ENCODE measurements around the gene PTP4A1. TPM values are rescaled to one million over a fixed set of nuclear protein-coding genes. Genes with fewer than 3 reads are reported as not detected.

The PTP4A1 gene
- total RNA-seq, 1 donor from 2014 or later, result 88.8 TPM

GRCh38 chr6:63537959-63538300, 34.4 kb upstream of the PTP4A1 start:
- H3K27ac Mint-ChIP-seq, result no peak overlapping the region
- no peak for DNase-seq (ENCODE audit: low spot score)
- peaks cover 3% of the 10 kb centered on the region for H3K36me3 Mint-ChIP-seq (ENCODE audit: low read depth)
- no peak overlapping the region for H3K4me3 Mint-ChIP-seq (ENCODE audit: low read depth)
- peaks cover 16% of the 10 kb centered on the region for H3K27me3 Mint-ChIP-seq (ENCODE audit: low read depth)
- intact Hi-C loops (cut with micrococcal nuclease), result no loop called here
- H3K9me3 Mint-ChIP-seq, result peaks cover 7% of the 10 kb centered on the region
- H3K4me1 Mint-ChIP-seq (ENCODE audit: low read depth), result peaks cover 12% of the 10 kb centered on the region

GRCh38 chr6:63538550-63538949, 33.7 kb upstream of the PTP4A1 start:
- Mint-ChIP-seq H3K4me3 (ENCODE audit: low read depth) (no peak overlapping the region), H3K27ac (no peak overlapping the region), H3K36me3 (ENCODE audit: low read depth) (peaks cover 3% of the 10 kb centered on the region), H3K27me3 (ENCODE audit: low read depth) (peaks cover 21% of the 10 kb centered on the region), H3K4me1 (ENCODE audit: low read depth) (peaks cover 12% of the 10 kb centered on the region), H3K9me3 (peaks cover 7% of the 10 kb centered on the region)
- no peak for DNase-seq (ENCODE audit: low spot score)
- intact Hi-C loops (cut with micrococcal nuclease), result no loop called here

DNA sequence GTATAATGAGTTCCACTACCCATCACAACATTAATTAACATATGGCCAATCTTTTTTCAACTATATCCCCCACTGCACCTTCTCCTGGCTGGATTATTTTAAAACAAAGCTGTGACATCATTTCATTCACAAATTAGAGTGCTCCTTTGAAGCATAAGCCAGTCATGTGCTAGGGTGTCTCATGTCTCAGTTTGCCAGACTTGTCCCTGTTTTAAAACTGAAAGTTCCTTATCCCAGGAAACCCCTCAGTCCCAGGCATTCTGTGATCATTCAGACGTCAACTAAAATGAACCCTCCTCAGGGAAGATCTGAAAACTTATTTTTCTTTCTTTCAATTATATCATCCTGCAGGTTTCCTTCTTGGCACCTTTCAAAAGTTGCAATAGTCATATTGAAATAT, 29.3 kb upstream of the PTP4A1 start:
- no peak overlapping the region for H3K27ac Mint-ChIP-seq
- DNase-seq (ENCODE audit: low spot score), result no peak
- H3K36me3 Mint-ChIP-seq (ENCODE audit: low read depth), result peaks cover 3% of the 10 kb centered on the region
- intact Hi-C loops (cut with micrococcal nuclease), result no loop called here
- peaks cover 34% of the 10 kb centered on the region for H3K27me3 Mint-ChIP-seq (ENCODE audit: low read depth)
- H3K4me1 Mint-ChIP-seq (ENCODE audit: low read depth), result peaks cover 11% of the 10 kb centered on the region
- no peak overlapping the region for H3K4me3 Mint-ChIP-seq (ENCODE audit: low read depth)
- peaks cover 7% of the 10 kb centered on the region for H3K9me3 Mint-ChIP-seq

- Mint-ChIP-seq H3K27ac (no peak overlapping the region), H3K9me3 (peaks cover 7% of the 10 kb centered on the region), H3K4me1 (ENCODE audit: low read depth) (peaks cover 11% of the 10 kb centered on the region), H3K27me3 (ENCODE audit: low read depth) (peaks cover 34% of the 10 kb centered on the region), H3K4me3 (ENCODE audit: low read depth) (no peak overlapping the region), H3K36me3 (ENCODE audit: low read depth) (peaks cover 3% of the 10 kb centered on the region)
- intact Hi-C loops (cut with micrococcal nuclease), result no loop called here
- no peak for DNase-seq (ENCODE audit: low spot score)
Measured at GRCh38 chr6:63543982-63544381, 28.3 kb upstream of the PTP4A1 start.

DNA sequence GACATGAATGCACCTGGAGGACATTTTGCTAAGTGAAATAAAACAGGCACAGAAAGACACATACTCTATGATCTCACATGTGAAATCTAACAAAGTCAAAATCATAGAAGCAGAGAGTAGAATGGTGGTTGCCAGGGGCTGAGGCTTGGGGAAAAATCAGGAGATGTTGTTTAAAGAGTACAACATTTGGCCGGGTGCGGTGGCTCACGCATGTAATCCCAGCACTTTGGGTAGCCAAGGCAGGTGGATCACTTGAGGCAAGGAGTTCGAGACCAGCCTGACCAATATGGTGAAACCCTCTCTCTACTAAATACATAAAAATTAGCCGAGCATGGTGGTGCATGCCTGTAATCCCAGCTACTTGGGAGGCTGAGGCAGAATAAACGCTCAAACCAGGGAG, 26.0 kb upstream of the PTP4A1 start:
- H3K4me1 Mint-ChIP-seq (ENCODE audit: low read depth), result peaks cover 11% of the 10 kb centered on the region
- intact Hi-C loops (cut with micrococcal nuclease), result no loop called here
- peaks cover 7% of the 10 kb centered on the region for H3K9me3 Mint-ChIP-seq
- H3K36me3 Mint-ChIP-seq (ENCODE audit: low read depth), result peaks cover 3% of the 10 kb centered on the region
- peaks cover 25% of the 10 kb centered on the region for H3K27me3 Mint-ChIP-seq (ENCODE audit: low read depth)
- DNase-seq (ENCODE audit: low spot score), result no peak
- H3K4me3 Mint-ChIP-seq (ENCODE audit: low read depth), result no peak overlapping the region
- H3K27ac Mint-ChIP-seq, result no peak overlapping the region

- H3K9me3 Mint-ChIP-seq, result peaks cover 7% of the 10 kb centered on the region
- no peak overlapping the region for H3K4me3 Mint-ChIP-seq (ENCODE audit: low read depth)
- H3K36me3 Mint-ChIP-seq (ENCODE audit: low read depth), result peaks cover 3% of the 10 kb centered on the region
- peaks cover 25% of the 10 kb centered on the region for H3K27me3 Mint-ChIP-seq (ENCODE audit: low read depth)
- DNase-seq (ENCODE audit: low spot score), result no peak
- no peak overlapping the region for H3K27ac Mint-ChIP-seq
- intact Hi-C loops (cut with micrococcal nuclease), result no loop called here
- H3K4me1 Mint-ChIP-seq (ENCODE audit: low read depth), result peaks cover 8% of the 10 kb centered on the region
Measured at GRCh38 chr6:63546697-63547096, 25.6 kb upstream of the PTP4A1 start.

DNA sequence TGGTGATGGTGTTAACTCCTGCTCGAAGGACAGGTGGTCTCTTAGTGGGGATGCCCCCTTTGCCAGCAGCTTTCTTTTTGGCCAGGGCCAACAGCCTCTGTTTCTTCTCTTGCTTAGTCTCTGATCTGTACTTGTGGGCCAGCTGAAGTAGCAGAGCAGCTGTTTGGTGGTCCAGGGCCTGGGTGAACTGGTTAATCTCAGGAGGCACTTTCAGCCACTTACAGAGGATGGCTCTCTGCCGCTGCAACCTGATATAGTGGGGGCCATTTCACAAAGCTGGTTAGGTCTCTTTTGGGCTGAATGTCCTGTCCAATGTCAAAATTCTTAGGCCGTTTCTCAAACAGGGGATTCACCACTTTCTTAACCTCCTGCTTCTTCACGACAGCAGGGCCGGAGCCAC, 23.2 kb upstream of the PTP4A1 start:
- Mint-ChIP-seq H3K27me3 (ENCODE audit: low read depth) (peaks cover 8% of the 10 kb centered on the region), H3K4me3 (ENCODE audit: low read depth) (no peak overlapping the region), H3K27ac (no peak overlapping the region), H3K9me3 (no peaks in the 10 kb centered on the region), H3K36me3 (ENCODE audit: low read depth) (no peaks in the 10 kb centered on the region), H3K4me1 (ENCODE audit: low read depth) (peaks cover 13% of the 10 kb centered on the region)
- no peak for DNase-seq (ENCODE audit: low spot score)
- intact Hi-C loops (cut with micrococcal nuclease), result no loop called here

DNA sequence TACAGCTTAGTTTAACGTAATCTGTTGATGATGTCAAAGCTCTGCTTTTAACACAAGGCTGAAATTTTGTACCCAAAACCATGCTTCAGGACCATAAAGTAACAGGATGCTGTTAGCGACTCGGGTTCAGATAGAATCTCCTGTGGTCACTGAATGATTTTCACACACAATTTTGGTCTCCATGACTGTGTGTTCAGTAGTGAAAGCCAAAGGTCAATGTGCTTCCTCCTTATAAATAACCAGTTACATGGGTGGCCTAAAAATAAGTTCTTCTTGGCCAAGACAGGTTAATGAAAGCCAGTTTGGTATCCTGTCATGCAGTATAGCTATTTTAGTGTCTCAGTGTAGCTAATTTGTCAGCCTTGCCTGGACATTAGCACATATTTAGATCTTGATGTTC, 19.1 kb upstream of the PTP4A1 start:
- no peak for DNase-seq (ENCODE audit: low spot score)
- Mint-ChIP-seq H3K36me3 (ENCODE audit: low read depth) (no peaks in the 10 kb centered on the region), H3K9me3 (no peaks in the 10 kb centered on the region), H3K27me3 (ENCODE audit: low read depth) (no peaks in the 10 kb centered on the region), H3K4me3 (ENCODE audit: low read depth) (peak overlapping the region; percentile 3), H3K4me1 (ENCODE audit: low read depth) (peaks cover 13% of the 10 kb centered on the region), H3K27ac (peak overlapping the region; percentile 62)
- intact Hi-C loops (cut with micrococcal nuclease), result loop anchor here (1.0 kb wide), 1 partner anchor 24 kb away; no protein-coding TSS in a partner anchor

GRCh38 chr6:63553900-63554299, 18.4 kb upstream of the PTP4A1 start:
- intact Hi-C loops (cut with micrococcal nuclease), result loop anchor here (1.0 kb wide), 1 partner anchor 25 kb away; no protein-coding TSS in a partner anchor

GRCh38 chr6:63554782-63555181, 17.5 kb upstream of the PTP4A1 start:
- Mint-ChIP-seq H3K36me3 (ENCODE audit: low read depth) (no peaks in the 10 kb centered on the region), H3K4me3 (ENCODE audit: low read depth) (no peak overlapping the region), H3K9me3 (no peaks in the 10 kb centered on the region), H3K27ac (no peak overlapping the region), H3K27me3 (ENCODE audit: low read depth) (peaks cover 2% of the 10 kb centered on the region), H3K4me1 (ENCODE audit: low read depth) (peaks cover 13% of the 10 kb centered on the region)
- intact Hi-C loops (cut with micrococcal nuclease), result no loop called here
- DNase-seq (ENCODE audit: low spot score), result no peak

More at GRCh38 chr6:63553900-63554299, 18.4 kb upstream of the PTP4A1 start:
- DNase-seq (ENCODE audit: low spot score), result no peak
- Mint-ChIP-seq H3K4me1 (ENCODE audit: low read depth) (peaks cover 13% of the 10 kb centered on the region), H3K4me3 (ENCODE audit: low read depth) (no peak overlapping the region), H3K27ac (no peak overlapping the region), H3K9me3 (no peaks in the 10 kb centered on the region), H3K36me3 (ENCODE audit: low read depth) (no peaks in the 10 kb centered on the region), H3K27me3 (ENCODE audit: low read depth) (no peaks in the 10 kb centered on the region)

DNA sequence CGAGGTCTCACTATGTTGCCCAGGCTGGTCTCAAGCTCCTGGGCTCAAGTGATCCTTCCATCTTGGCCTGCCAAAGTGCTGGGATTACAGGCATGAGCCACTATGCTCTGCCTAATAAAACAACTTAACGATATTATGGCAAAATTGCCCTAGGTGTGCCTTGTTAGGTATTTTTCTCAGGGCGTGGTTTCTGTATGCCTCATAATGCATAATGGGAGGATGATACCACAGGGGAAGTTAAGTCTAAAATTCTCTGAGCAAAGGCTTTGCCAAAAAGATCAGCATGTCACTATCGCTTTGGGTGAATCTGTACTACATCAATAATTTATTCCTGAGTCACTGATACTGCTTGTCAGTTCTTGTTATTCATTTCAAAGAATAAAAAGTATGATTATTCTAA, 15.9 kb upstream of the PTP4A1 start:
- peaks cover 13% of the 10 kb centered on the region for H3K4me1 Mint-ChIP-seq (ENCODE audit: low read depth)
- no peak overlapping the region for H3K27ac Mint-ChIP-seq
- no peak overlapping the region for H3K4me3 Mint-ChIP-seq (ENCODE audit: low read depth)
- H3K36me3 Mint-ChIP-seq (ENCODE audit: low read depth), result no peaks in the 10 kb centered on the region
- no peak for DNase-seq (ENCODE audit: low spot score)
- intact Hi-C loops (cut with micrococcal nuclease), result no loop called here
- no peaks in the 10 kb centered on the region for H3K9me3 Mint-ChIP-seq
- H3K27me3 Mint-ChIP-seq (ENCODE audit: low read depth), result peaks cover 4% of the 10 kb centered on the region

- no peak overlapping the region for H3K27ac Mint-ChIP-seq
Measured at GRCh38 chr6:63558278-63558677, 14.0 kb upstream of the PTP4A1 start.

GRCh38 chr6:63560801-63561287, 11.4 kb upstream of the PTP4A1 start:
- no peaks in the 10 kb centered on the region for H3K9me3 Mint-ChIP-seq
- peaks cover 8% of the 10 kb centered on the region for H3K4me1 Mint-ChIP-seq (ENCODE audit: low read depth)
- no peak for DNase-seq (ENCODE audit: low spot score)
- peaks cover 4% of the 10 kb centered on the region for H3K27me3 Mint-ChIP-seq (ENCODE audit: low read depth)
- no peak overlapping the region for H3K27ac Mint-ChIP-seq
- intact Hi-C loops (cut with micrococcal nuclease), result no loop called here
- H3K36me3 Mint-ChIP-seq (ENCODE audit: low read depth), result no peaks in the 10 kb centered on the region
- H3K4me3 Mint-ChIP-seq (ENCODE audit: low read depth), result no peak overlapping the region

More at GRCh38 chr6:63558278-63558677, 14.0 kb upstream of the PTP4A1 start:
- DNase-seq (ENCODE audit: low spot score), result no peak
- intact Hi-C loops (cut with micrococcal nuclease), result no loop called here
- H3K27me3 Mint-ChIP-seq (ENCODE audit: low read depth), result peaks cover 4% of the 10 kb centered on the region
- H3K4me1 Mint-ChIP-seq (ENCODE audit: low read depth), result peaks cover 10% of the 10 kb centered on the region
- H3K36me3 Mint-ChIP-seq (ENCODE audit: low read depth), result no peaks in the 10 kb centered on the region
- H3K9me3 Mint-ChIP-seq, result no peaks in the 10 kb centered on the region
- no peak overlapping the region for H3K4me3 Mint-ChIP-seq (ENCODE audit: low read depth)

DNA sequence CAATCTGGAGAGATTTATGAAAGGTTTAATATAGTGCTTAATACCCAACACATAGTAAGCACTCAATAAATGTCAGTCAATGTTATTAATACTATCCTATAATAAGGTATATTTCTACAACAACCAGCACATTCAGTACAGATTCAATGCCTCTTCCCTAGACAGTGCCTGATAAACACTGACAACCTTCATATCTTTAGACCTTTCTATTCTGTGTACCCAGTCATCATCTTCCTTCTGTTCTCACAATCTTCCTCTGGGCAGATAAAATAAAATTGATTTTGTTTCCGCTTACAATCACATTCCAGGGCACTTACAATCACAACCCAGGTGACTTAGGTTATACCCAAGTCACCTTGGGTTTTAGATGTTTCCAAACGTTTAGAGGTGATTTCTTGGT, 11.0 kb upstream of the PTP4A1 start:
- Mint-ChIP-seq H3K4me1 (ENCODE audit: low read depth) (peaks cover 8% of the 10 kb centered on the region), H3K36me3 (ENCODE audit: low read depth) (no peaks in the 10 kb centered on the region), H3K9me3 (no peaks in the 10 kb centered on the region), H3K4me3 (ENCODE audit: low read depth) (no peak overlapping the region), H3K27ac (no peak overlapping the region), H3K27me3 (ENCODE audit: low read depth) (peaks cover 4% of the 10 kb centered on the region)
- intact Hi-C loops (cut with micrococcal nuclease), result no loop called here
- no peak for DNase-seq (ENCODE audit: low spot score)

Data from activated T-helper 2 cell treated with anti-CD3 and anti-CD28 coated beads, Interferon-gamma antibody, Interleukin-2, Interleukin-4, amounts not matched to agents 10 μg/mL and 5 μg/mL and 100 μg/mL, durations not matched to agents 14 hours and 24 hours and 36 hours (primary cell).